HL-60 (cell line): Measurements from ENCODE around the gene SNX27.

Experiments
- CTCF ChIP-seq: IDR thresholded peaks from one replicate; pipeline ENCODE4 v1.5.1; 2011; ENCODE audit warnings: low read length, control low read depth, inconsistent platforms; ENCODE audit not compliant: insufficient read depth
- GABPA ChIP-seq: IDR thresholded peaks from 2 replicates; pipeline ENCODE4 v1.6.1; 2012; ENCODE audit warnings: low read depth
- REST ChIP-seq: IDR thresholded peaks from 2 replicates; pipeline ENCODE4 v1.6.1; 2012; ENCODE audit warnings: low read depth; ENCODE audit not compliant: insufficient replicate concordance

GRCh38 chr1:151715726-151716404 lies 104.0 kb downstream of the SNX27 start:
- TF ChIP-seq GABPA: no peak
- TF ChIP-seq CTCF: no peak
- no peak for TF ChIP-seq REST
